GM21515 (cell line): Measurements from ENCODE around the gene CTCFL.

ENCODE experiments used
- ATAC-seq: cut with Tn5 transposase; IDR thresholded peaks from one replicate; pipeline ENCODE4 v1.9.1; 2021; ENCODE audit not compliant: unreplicated experiment

Gene CTCFL, protein sequence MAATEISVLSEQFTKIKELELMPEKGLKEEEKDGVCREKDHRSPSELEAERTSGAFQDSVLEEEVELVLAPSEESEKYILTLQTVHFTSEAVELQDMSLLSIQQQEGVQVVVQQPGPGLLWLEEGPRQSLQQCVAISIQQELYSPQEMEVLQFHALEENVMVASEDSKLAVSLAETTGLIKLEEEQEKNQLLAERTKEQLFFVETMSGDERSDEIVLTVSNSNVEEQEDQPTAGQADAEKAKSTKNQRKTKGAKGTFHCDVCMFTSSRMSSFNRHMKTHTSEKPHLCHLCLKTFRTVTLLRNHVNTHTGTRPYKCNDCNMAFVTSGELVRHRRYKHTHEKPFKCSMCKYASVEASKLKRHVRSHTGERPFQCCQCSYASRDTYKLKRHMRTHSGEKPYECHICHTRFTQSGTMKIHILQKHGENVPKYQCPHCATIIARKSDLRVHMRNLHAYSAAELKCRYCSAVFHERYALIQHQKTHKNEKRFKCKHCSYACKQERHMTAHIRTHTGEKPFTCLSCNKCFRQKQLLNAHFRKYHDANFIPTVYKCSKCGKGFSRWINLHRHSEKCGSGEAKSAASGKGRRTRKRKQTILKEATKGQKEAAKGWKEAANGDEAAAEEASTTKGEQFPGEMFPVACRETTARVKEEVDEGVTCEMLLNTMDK

DNA sequence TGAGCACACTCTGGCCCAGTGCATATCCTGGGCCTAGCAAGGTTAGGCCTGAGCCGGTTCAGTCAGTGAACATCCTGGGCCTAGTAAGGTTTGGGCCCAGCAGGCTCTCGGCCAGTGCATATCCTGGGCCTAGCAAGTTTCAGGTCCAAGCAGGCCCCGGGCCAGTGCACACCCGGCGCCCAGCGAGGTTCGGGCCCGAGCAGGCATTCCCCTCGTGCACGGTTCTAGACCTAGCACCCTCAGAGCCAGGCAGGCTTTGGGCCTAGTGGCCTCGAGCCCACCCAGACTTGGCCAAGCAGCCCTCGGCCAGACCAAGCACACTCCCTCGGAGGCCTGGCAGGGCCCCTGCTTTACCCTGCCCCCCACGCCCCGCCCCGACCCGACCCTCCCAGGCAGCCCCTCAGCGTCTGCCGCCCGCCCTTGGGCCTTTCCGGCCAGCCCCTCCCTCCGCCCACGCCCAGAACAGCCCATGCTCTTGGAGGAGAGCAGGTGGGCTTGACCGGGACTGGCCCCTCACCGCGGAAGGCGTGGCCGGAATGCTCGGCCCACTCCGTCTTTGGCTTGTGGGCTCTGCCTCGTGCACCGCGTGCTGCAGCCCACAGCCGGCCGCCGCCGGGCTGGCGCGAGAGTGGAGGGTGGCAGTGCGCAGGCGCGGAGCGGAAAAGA lies at the start of gene CTCFL:
Gene CTCFL (minus strand): TSS at position 630 of the 666 bp plus-strand sequence. CDS start 935 bp downstream, outside the sequence.
- no peak for ATAC-seq

DNA sequence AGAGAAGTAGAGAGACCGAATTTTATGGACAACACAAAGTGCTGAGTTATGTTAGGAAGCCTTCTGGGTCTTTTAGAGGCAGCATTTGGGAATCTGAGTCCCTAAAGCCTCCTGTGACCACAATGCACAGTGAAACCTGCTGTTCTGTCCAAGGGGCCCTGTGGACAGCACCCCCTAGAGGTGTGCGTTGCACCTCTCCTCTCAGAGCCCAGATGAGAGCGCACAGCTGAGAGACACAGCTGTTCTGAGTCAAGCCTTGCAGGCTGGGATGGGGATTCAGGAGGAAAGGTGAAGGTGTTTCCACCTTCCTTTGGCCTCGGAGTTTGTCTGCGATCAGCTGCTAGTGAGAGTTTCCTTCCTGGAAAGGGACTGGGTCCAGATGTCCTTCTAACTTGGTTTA lies 49.0 kb upstream of the CTCFL start:
- no peak for ATAC-seq

DNA sequence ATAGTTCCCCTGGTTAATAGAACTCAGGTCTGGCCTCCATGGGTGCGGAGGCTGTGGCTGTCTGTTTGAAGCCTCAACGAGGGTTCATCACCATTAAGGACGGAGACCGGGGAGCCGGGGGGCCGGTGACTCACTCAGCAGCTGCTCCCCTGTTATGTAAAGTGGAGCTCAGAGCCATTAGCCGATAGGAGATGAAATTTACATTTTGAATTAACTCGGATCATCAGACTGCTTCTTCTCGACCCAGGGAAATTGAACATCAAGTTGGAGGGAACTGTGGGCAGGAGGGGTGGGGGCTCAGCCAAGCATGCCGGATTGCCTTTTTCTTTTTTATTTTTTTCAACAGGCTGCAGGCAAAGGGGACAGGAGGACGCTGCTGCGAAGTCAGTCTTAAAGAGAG lies 48.3 kb upstream of the CTCFL start:
- no peak for ATAC-seq

- no peak for ATAC-seq
Observed at GRCh38 chr20:57571782-57572416, 47.0 kb upstream of the CTCFL start.

DNA sequence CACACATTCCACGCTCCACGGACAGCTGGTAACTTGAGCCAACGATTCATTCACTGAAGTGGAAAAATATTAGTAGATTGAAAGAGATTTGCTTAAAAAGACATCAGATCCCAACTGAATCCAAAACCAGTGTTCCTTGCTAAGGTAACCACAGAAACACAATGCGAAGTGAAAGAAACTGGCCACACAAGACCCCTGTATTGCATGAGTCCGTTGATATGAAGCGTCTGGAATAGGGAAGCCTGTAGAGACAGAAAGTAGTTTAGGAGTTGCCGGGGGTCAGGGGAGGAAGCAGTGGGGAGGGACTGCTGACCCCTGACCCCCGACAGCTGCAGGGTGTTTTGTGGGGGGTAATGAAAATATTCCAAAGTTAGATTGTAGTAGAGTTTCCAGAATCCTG lies 46.0 kb upstream of the CTCFL start:
- ATAC-seq: no peak

DNA sequence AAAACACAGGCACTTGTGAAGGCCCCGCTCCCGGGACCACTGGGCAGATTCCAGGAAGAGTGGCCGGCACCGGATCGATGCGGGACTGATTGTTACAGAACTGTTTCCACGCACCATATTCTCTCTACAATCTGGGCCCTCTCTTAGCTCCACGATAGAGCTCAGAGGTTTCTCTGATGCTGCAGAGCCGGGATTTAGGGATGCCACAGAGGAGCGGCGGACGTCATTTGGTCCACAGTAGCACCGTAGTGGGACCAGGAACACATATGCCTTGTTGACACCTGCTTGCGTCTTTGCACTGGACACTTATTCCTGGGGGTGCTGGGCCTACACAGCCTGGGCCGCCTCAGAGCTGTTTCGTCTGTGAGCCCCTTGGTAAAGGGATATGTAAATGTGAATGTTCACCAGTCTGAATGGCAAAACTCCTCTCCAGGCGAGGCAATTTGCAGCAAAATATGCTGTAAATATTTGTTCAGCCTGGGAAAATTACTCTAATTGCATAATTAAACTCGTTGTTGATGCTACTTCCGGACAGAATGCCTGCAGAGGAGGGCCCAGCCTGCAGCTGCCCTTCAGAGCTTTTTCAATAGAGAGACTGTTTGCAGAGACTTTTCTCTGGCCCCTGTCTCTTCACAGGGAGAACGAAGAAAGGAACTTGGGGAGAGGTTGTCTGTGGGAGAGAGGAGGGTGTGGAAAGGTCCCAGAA lies 45.4 kb upstream of the CTCFL start:
- no peak for ATAC-seq

GRCh38 chr20:57568960-57569359 lies 44.0 kb upstream of the CTCFL start:
- ATAC-seq: no peak

- ATAC-seq: no peak
Observed at GRCh38 chr20:57568088-57568896, 43.4 kb upstream of the CTCFL start.

- no peak for ATAC-seq
Observed at GRCh38 chr20:57567471-57568079, 42.6 kb upstream of the CTCFL start.

- ATAC-seq: no peak
Observed at GRCh38 chr20:57566803-57567459, 42.0 kb upstream of the CTCFL start.

GRCh38 chr20:57566399-57566798 lies 41.5 kb upstream of the CTCFL start:
- ATAC-seq: no peak

DNA sequence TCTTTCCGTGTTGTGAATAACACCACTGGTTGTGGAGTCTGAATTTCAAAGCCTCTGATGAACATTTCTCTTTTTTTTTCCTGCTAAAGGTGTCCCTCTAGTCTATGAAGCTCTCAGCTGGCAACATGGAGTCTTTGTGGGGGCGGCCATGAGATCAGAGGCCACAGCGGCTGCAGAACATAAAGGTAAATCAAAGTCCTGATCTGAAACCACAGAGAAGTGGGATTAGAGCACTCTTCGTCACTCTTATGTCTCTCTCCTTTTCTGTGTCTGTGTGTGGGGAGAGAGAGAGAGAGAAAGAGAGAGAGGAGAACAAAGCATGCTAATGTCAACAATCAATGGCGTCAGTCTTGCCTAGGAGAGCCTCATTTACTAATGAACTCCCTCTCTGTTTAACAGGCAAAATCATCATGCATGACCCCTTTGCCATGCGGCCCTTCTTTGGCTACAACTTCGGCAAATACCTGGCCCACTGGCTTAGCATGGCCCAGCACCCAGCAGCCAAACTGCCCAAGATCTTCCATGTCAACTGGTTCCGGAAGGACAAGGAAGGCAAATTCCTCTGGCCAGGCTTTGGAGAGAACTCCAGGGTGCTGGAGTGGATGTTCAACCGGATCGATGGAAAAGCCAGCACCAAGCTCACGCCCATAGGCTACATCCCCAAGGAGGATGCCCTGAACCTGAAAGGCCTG lies 40.2 kb upstream of the CTCFL start:
- ATAC-seq: no peak

- ATAC-seq: no peak
Observed at GRCh38 chr20:57564180-57564802, 39.4 kb upstream of the CTCFL start.

- no peak for ATAC-seq
Observed at GRCh38 chr20:57563522-57563921, 38.6 kb upstream of the CTCFL start.

- ATAC-seq: no peak
Observed at GRCh38 chr20:57562541-57563465, 37.9 kb upstream of the CTCFL start.

- ATAC-seq: no peak
Observed at GRCh38 chr20:57561356-57562279, 36.7 kb upstream of the CTCFL start.
